Activated naive CD8-positive, alpha-beta T cell treated with anti-CD3 and anti-CD28 coated beads for 36 hours (primary cell): ENCODE measurements around the gene MRPL4. TPM values are rescaled to one million over a fixed set of nuclear protein-coding genes. Genes with fewer than 3 reads are reported as not detected.
"Not testable (repeated sequence)": the region's sequence is repeated elsewhere in the genome, so short reads cannot be mapped to it uniquely, and the experiment has no call there.

ENCODE experiments used
- DNase-seq: peaks from one replicate; pipeline ENCODE4 v3.0.0; 2021
- H3K27ac Mint-ChIP-seq: one replicate; pipeline ENCODE4 v1.8.0; 2022; ENCODE audit warnings: mild to moderate bottlenecking, moderate library complexity, mixed read lengths
- H3K27me3 Mint-ChIP-seq: one replicate; pipeline ENCODE4 v1.8.0; 2022; ENCODE audit warnings: mild to moderate bottlenecking, mixed read lengths
- H3K36me3 Mint-ChIP-seq: one replicate; pipeline ENCODE4 v1.8.0; 2021; ENCODE audit warnings: mild to moderate bottlenecking, mixed read lengths
- H3K4me1 Mint-ChIP-seq: one replicate; pipeline ENCODE4 v1.8.0; 2021; ENCODE audit warnings: mixed read lengths
- H3K4me3 Mint-ChIP-seq: one replicate; pipeline ENCODE4 v1.8.0; 2022; ENCODE audit warnings: mild to moderate bottlenecking, moderate library complexity, mixed read lengths
- H3K9me3 Mint-ChIP-seq: one replicate; pipeline ENCODE4 v1.8.0; 2022; ENCODE audit warnings: mixed read lengths
- total RNA-seq, 2 experiments: library from RNA; stranded (reverse); gene quantifications; one replicate each; pipeline ENCODE4 v1.2.3, GENCODE V29; 2021

The MRPL4 gene
- total RNA-seq, 2 experiments from 2014 or later = 179 to 182 TPM

DNA sequence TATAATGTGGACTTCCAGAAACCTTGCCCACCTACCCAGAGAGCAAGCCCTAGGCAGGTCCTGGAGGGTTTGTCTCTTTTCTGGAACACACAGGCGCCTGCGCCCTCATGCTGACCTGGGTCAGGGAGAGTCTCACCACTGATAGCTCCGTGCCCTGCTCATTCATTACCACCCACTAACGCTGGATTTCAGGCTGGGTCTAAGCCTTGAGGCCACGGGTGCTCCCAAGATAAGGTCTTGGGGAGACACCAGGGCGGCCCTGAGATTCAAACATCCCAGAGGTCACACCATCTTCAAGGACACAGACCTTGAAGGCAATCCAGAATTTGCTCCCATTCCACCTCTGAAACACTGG is 26.0 kb upstream of the MRPL4 start:
- H3K36me3 Mint-ChIP-seq = no peaks in the 10 kb centered on the region
- H3K27ac Mint-ChIP-seq = no peak overlapping the region
- DNase-seq = no peak
- H3K9me3 Mint-ChIP-seq = no peaks in the 10 kb centered on the region
- no peaks in the 10 kb centered on the region for H3K27me3 Mint-ChIP-seq
- no peak overlapping the region for H3K4me3 Mint-ChIP-seq
- H3K4me1 Mint-ChIP-seq = peaks cover 7% of the 10 kb centered on the region

DNA sequence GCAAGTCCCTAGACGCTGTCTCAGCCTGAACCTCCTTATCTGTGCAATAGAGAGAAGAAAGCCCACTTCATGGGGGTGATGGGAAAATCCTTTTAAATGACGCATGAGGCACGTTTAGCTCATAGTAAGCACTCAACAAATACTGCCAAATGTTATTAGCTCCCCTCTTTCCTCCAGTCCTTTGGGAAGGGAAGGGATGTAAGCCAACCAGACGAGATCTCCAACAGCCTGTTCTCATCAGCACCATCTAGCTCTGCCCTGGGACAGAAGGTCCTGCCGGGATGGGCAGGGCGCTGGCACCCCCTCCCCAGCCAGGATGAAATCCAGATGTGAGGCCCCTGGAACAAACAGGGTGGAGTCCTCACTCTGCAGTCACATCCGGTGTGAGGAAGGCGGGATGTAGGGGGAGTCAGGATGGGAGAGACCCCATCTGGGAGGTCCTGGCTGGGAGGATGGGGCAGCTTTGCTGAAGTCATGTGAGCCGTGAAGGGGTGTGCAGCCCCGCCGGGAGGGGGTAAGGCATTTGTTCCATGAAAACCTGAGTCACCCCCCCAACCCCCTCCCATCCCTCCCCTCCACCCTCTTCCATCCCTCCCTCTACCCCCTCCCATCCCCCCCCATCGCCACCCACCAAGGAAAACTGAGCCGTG is 25.5 kb upstream of the MRPL4 start:
- H3K9me3 Mint-ChIP-seq = no peaks in the 10 kb centered on the region
- no peaks in the 10 kb centered on the region for H3K27me3 Mint-ChIP-seq
- no peak for DNase-seq
- H3K4me3 Mint-ChIP-seq = no peak overlapping the region
- no peaks in the 10 kb centered on the region for H3K36me3 Mint-ChIP-seq
- H3K27ac Mint-ChIP-seq = no peak overlapping the region
- peaks cover 7% of the 10 kb centered on the region for H3K4me1 Mint-ChIP-seq

DNA sequence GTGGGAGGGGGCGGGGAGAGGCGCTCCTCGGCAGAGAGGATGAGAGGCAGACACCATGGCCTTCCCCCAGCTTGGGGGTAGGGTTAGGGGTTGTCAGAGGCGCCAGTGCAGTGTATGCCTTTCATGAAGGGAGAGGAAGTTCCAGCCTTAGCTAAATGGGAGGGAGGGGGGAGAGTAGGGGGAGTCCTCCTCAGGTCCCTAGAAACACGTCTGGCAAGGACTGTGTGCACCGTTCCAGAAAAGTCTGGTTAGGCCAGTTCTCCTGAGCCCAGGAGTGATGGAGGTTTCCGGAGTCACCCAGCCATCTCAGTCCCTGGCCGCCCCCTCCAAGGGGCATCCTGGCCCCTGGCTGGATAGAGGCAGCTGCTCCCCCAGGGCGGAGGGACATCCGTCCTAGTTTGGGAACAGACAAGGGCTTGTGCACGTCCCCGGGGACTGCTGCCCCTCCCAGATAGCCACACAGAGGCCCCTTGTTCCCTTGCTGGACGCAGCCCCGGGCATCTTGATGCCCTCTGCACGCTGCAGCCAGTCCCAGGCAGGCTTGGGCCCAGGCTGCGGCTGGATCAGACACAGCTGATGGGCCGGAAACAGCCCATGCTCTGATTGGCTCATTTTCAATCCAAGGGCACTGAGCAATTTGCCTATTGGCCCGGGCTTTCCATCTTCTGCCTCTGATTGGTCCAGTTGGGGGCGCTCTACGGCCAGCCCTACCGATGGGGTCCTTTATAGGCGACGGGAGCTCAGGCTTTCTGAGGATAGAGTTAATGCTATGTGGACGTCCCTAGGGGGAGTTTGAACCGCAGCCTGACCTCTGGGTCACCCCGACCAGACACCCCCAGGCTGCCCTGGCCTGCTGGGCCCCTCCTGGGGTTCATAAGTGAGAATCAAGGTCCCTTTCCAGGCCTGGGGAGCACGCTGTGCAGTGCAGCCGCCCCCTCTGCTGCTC is 24.7 kb upstream of the MRPL4 start:
- Mint-ChIP-seq H3K9me3 (no peaks in the 10 kb centered on the region), H3K4me1 (peaks cover 9% of the 10 kb centered on the region)
- DNase-seq = no peak

DNA sequence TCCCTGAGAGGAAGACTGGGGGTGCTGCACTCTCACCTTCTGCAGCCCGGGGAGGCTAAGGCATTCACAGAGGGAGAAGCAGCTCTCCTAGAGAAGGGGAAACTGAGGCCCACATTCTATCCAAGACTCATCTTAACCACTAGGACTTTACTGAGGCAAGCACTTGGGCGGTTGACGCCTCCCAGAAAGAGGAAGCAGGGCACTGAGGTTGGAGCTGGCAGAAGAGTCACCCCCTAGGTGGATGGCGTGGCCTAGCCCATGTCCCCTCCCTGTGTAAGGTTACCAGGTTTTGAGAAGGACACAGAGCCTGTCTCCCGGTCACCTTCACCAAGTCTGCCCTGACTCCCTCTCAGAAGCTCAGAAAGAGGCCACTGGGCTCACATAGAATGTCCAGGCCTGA is 23.6 kb upstream of the MRPL4 start:
- Mint-ChIP-seq H3K4me1 (peaks cover 9% of the 10 kb centered on the region), H3K4me3 (no peak overlapping the region), H3K9me3 (no peaks in the 10 kb centered on the region), H3K27me3 (no peaks in the 10 kb centered on the region), H3K36me3 (no peaks in the 10 kb centered on the region), H3K27ac (no peak overlapping the region)
- no peak for DNase-seq

More for the DNA sequence above, 24.7 kb upstream of the MRPL4 start:
- Mint-ChIP-seq H3K27me3 (no peaks in the 10 kb centered on the region), H3K4me3 (no peak overlapping the region), H3K36me3 (no peaks in the 10 kb centered on the region), H3K27ac (no peak overlapping the region)

DNA sequence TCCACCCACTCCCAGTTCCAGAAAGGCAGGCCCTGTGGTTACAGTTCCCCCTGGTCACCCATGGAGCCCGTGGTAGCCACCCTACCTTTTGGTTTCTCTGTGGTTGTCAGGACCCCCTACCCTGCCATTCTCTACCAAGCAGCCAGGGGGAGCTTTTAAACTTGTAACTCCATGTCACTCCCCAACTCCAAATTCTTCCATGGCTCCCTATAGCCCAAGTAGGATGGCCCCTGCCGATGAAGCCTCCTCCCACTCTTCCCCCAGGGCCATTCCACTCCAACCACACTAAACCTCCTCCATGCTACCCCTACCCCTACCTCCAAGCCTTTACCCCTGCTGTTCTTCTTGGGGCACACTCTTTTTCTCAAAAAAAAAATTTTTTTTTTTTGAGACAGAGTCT is 23.1 kb upstream of the MRPL4 start:
- H3K4me1 Mint-ChIP-seq = peaks cover 9% of the 10 kb centered on the region
- H3K27me3 Mint-ChIP-seq = no peaks in the 10 kb centered on the region
- H3K27ac Mint-ChIP-seq = no peak overlapping the region
- no peak overlapping the region for H3K4me3 Mint-ChIP-seq
- DNase-seq = no peak
- H3K9me3 Mint-ChIP-seq = no peaks in the 10 kb centered on the region
- H3K36me3 Mint-ChIP-seq = no peaks in the 10 kb centered on the region

DNA sequence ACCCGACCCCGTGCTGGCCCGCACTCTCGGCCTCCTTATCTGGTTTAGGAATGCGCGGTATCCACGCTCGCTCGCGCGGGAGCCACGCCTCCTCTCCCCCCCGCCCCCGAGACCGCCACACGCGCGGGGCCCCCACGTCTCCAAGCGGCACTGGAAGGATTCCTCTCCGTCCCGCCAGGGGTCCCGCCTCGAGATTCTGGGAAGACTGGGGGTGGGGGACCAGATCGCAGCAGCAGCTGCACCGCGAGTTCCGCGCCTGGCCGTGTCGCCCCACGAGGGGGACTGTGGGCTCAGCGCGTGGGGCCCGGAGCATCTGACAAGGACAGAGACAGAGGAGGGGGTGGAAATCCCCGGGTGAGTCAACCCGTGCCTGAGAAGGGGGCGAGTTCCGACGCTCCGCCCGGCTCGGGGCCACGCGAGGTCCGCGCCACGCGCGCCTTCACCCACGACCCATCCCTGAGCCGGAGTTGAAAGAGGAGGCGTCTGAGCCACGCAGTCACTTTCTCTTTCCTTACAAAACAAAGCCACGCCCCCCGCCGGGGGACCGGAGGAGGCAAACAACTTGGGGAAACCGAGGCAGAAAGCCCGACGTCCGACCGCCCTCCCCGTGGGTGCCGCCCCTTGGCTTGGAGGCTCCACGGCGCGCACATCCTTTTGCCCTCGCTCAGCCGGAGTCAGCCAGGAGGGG is 21.7 kb upstream of the MRPL4 start:
- Mint-ChIP-seq H3K9me3 (no peaks in the 10 kb centered on the region), H3K27ac (peak overlapping the region; percentile 78), H3K27me3 (no peaks in the 10 kb centered on the region), H3K36me3 (no peaks in the 10 kb centered on the region), H3K4me1 (peaks cover 10% of the 10 kb centered on the region), H3K4me3 (peak overlapping the region; percentile 84)
- DNase-seq = peak; percentile 55

DNA sequence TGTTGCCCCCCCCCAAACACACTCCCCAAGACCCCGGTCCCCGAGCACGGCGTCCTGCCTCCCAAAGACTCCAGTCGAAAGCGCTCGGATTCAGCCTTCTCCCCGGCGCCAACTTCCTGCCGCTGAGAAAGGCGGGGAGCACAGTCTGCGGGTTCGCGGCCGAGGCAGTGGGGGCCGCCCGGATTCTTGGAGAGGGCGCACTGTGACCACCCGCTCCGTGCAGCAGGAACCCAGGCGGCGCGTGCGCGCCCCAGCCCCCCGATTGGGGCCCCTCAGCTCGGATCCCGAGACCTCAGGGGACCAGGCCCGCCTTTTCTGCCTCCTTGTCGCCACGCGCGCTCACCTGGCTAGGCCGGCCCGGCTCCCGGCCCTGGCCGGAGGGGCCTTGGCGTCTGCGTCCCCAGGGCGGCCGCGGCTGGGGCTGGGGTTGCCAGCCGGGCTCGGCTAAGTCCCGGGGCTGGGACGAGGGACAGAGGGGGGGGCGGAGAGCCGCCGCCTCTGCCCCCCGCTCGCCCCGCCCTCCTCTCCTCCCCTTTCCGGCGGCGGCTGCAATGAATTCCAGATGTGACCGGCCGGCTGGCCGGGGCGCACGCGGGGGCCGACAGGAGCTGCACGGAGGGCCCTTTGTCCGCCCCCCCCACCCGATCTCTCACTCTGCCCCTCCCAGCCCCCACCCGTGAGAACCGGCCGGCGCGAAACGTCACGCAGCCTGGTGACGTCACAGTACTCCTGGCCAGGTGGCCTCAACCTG is 21.0 kb upstream of the MRPL4 start, which contains the start of gene S1PR2:
Gene S1PR2 (minus strand): TSS at position 471 of the 751 bp plus-strand sequence. CDS start 6,426 bp downstream, outside the sequence.
- Mint-ChIP-seq H3K27me3 (no peaks in the 10 kb centered on the region), H3K9me3 (no peaks in the 10 kb centered on the region), H3K36me3 (no peaks in the 10 kb centered on the region), H3K4me1 (peaks cover 17% of the 10 kb centered on the region), H3K4me3 (peak within 1 kb of the TSS; percentile 84), H3K27ac (peak within 1 kb of the TSS; percentile 78)
- peak; percentile 75 for DNase-seq

DNA sequence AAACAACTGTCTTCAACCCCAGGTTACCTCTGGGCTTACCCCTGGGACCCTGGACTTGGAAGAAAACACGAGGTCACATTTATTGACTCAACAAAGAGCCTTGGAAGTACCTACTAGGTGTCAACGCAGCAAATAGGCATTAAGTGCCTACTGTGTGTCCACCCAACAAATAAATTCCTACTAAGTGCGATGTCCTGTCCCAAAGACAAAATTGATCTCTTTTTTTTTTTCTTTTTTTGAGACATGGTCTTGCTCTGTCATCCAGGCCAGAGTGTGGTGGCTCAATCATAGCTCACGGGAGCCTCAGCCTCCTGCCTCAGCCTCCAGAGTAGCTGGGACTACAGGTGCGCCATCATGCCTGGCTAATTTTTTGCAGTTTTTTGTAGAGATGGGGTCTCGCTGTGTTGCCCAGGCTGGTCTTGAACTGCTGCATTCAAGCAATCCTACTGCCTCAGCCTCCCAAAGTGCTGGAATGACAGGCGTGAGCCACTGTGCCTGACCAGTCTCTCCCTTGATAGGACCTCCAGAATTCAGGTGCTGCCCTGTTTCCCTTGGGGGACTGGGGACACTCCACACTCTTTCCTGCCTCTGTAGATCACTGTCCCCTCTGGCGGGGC is 20.3 kb upstream of the MRPL4 start:
- peaks cover 22% of the 10 kb centered on the region for H3K4me1 Mint-ChIP-seq
- H3K36me3 Mint-ChIP-seq = peaks cover 3% of the 10 kb centered on the region
- H3K27ac Mint-ChIP-seq = peak overlapping the region; percentile 73
- no peaks in the 10 kb centered on the region for H3K9me3 Mint-ChIP-seq
- peak overlapping the region; percentile 72 for H3K4me3 Mint-ChIP-seq
- no peak for DNase-seq
- no peaks in the 10 kb centered on the region for H3K27me3 Mint-ChIP-seq

DNA sequence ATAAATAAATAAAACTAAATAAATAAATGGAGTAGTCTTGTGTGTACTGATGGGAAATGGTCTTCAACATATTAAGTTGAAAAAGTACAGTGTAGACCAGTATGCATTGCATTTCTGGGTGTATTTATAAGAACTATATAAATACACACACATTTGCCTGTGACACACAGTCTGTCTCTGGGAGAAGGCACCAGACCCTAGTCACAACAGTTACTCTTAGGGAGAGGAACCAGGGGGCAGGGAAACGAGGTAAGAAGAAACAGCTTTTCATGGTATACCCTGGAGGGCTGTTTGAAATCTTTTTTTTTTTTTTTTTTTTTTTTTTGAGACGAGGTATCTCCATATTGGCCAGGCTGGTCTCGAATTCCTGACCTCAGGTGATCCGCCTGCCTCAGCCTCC is 18.1 kb upstream of the MRPL4 start:
- H3K27ac Mint-ChIP-seq = no peak overlapping the region
- peaks cover 3% of the 10 kb centered on the region for H3K36me3 Mint-ChIP-seq
- no peaks in the 10 kb centered on the region for H3K9me3 Mint-ChIP-seq
- no peaks in the 10 kb centered on the region for H3K27me3 Mint-ChIP-seq
- DNase-seq = no peak
- peaks cover 24% of the 10 kb centered on the region for H3K4me1 Mint-ChIP-seq
- no peak overlapping the region for H3K4me3 Mint-ChIP-seq

DNA sequence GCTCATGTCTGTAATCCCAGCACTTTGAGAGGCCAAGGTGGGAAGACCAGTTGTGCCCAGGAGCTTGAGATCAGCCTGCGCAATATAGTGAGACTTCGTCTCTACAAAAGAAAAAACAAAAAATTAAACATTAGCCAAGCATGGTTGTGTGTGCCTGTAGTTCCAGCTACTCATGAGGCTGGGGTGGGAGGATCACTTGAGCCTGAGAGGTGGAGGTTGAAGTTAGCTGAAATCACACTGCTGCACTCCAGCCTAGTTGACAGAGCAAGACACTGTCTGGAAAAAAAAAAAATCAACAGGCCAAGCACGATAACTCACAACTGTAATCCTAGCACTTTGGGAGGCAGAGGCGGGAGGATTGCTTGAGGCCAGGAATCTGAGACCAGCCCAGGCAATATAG is 17.0 kb upstream of the MRPL4 start:
- Mint-ChIP-seq H3K4me1 (peaks cover 19% of the 10 kb centered on the region), H3K27me3 (no peaks in the 10 kb centered on the region), H3K4me3 (no peak overlapping the region), H3K36me3 (peaks cover 3% of the 10 kb centered on the region), H3K9me3 (no peaks in the 10 kb centered on the region), H3K27ac (no peak overlapping the region)
- no peak for DNase-seq

DNA sequence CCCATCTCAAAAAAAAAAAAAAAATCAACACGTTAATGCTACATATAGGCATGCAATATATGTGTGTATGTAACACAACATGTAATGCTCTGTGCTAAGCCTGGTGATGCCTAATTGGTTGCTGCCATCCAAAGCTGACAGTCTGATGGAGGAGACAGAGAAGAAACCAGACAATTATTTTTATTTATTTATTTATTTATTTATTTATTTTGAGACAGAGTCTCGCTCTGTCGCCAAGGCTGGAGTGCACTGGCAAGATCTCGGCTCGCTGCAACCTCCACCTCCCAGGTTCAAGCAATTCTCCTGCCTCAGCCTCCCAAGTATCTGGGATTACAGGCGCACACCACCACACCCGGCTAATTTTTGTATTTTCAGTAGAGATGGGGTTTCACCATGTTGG is 16.6 kb upstream of the MRPL4 start:
- H3K27ac Mint-ChIP-seq = peak overlapping the region; percentile 68
- not testable (repeated sequence) for H3K27me3 Mint-ChIP-seq, H3K9me3 Mint-ChIP-seq, H3K36me3 Mint-ChIP-seq, DNase-seq, H3K4me3 Mint-ChIP-seq
- peaks cover 19% of the 10 kb centered on the region for H3K4me1 Mint-ChIP-seq

DNA sequence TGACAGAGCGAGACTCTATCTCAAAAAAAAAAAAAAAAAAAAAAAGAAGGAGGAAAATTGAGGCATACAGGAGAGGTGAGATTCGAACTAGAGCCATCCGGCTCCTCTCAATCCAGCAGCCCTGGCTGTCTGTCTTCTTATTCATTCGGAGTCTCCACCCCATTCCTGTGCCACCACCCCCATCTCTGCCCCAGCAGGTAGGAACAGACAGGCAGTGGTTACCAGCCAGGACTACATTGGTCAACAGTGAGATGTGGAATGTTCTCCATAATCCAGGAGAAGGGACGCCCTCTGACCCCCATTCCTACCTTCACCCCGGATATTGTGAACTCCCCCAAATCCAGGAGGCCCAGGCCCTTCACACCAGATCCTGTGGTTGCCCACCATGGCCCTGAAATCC is 14.3 kb upstream of the MRPL4 start:
- H3K9me3 Mint-ChIP-seq = no peaks in the 10 kb centered on the region
- DNase-seq = no peak
- H3K36me3 Mint-ChIP-seq = peaks cover 3% of the 10 kb centered on the region
- H3K4me1 Mint-ChIP-seq = peaks cover 18% of the 10 kb centered on the region
- H3K27me3 Mint-ChIP-seq = no peaks in the 10 kb centered on the region
- H3K27ac Mint-ChIP-seq = no peak overlapping the region
- no peak overlapping the region for H3K4me3 Mint-ChIP-seq

DNA sequence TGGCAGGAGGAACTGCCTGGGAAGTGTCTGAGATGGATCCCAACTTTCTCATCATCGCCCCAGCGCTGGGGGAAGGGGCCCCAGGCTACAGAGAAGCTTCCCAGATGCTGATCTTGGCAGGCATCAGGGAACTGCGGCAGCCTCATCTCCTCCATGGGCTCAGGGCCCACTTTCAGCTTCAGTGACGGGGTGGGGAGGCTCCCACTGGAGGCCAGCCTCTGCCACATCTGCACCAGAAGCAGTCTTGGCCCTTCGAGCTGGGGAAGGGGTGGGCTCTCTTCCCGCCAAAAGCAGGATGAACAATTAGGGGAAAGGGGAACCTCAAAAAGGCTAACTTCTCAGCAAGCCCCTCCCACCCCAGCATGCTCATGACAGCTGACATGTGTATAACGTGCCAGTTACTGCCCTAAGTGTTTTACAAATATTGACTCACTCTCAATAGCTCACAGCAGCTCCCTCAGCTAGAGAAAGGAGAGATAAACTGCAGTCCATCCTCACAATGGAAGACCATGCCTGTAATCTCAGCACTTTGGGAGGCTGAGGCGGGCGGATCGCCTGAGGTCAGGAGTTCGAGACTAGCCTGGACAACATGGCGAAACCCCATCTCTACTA is 13.7 kb upstream of the MRPL4 start:
- Mint-ChIP-seq H3K27me3 (no peaks in the 10 kb centered on the region), H3K36me3 (peaks cover 3% of the 10 kb centered on the region), H3K27ac (no peak overlapping the region), H3K4me3 (no peak overlapping the region), H3K9me3 (no peaks in the 10 kb centered on the region), H3K4me1 (peaks cover 18% of the 10 kb centered on the region)
- DNase-seq = no peak

DNA sequence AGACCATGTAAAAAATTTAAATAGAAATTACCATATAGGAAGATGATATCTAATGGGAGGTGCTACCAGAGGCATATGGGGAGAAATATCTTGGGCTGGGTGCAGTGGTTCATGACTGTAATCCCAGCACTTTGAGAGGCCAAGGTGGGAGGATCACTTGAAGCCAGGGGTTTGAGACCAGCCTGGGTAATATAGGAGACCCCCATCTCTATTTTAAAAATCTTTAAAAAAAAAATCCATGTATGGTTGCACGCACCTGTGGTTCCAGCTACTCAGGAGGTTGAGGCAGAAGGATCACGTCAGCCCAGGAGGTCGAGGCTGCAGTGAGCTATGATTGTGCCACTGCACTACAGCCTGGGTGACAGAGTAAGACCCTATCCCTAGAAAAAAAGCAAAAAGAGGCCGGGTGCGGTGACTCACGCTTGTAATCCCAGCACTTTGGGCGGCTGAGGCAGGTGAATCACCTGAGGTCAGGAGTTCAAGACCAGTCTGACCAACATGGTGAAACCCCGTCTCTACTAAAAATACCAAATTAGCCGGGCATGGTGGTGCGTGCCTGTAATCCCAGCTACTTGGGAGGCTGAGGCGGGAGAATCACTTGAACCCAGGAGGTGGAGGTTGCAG is 10.1 kb upstream of the MRPL4 start:
- H3K27me3 Mint-ChIP-seq, H3K27ac Mint-ChIP-seq, DNase-seq, H3K4me1 Mint-ChIP-seq, H3K9me3 Mint-ChIP-seq, H3K4me3 Mint-ChIP-seq, H3K36me3 Mint-ChIP-seq: not testable (repeated sequence)
